ENCODE measurements around the gene DMBT1.
"Not testable (repeated sequence)": the region's sequence is repeated elsewhere in the genome, so short reads cannot be mapped to it uniquely, and the experiment has no call there.

Gene DMBT1

DNA sequence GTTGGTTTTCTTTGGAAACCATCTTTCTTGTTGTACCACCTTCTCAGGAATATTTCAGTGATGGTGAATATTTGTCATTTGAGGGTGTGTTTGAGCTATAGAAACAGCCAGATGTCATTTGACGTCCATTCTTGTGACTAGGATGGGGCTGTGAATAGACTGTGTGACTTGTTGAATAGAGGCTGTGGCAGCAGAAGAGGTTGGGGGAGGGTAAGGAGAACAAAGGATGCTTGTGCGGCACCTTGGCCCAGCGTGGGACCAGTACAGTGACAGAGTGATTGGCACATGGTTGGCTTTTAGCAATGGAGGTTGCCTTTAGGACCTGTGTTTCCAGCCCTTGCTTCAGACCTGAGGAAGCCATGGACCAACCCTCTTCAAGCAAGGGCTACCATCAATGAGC lies 11.3 kb downstream of the DMBT1 start:
- Histone ChIP-seq H3K4me3 (ENCODE audit: insufficient read depth, low read depth, low read length, poor library complexity, severe bottlenecking) (no peak overlapping the region), H3K27me3 (replicated peaks; ENCODE audit: control insufficient read depth, insufficient read depth, low read length, poor library complexity, severe bottlenecking) (no peaks in the 10 kb centered on the region), H3K27ac (ENCODE audit: insufficient read depth, low read length, poor library complexity, severe bottlenecking) (no peak overlapping the region), H3K36me3 (ENCODE audit: control insufficient read depth, insufficient read depth, low read length) (no peaks in the 10 kb centered on the region), H3K9me3 (ENCODE audit: control insufficient read depth, low read length) (no peaks in the 10 kb centered on the region), H3K4me1 (ENCODE audit: control insufficient read depth, insufficient read depth, low read length, poor library complexity, severe bottlenecking) (no peaks in the 10 kb centered on the region)
- no peak for DNase-seq

DNA sequence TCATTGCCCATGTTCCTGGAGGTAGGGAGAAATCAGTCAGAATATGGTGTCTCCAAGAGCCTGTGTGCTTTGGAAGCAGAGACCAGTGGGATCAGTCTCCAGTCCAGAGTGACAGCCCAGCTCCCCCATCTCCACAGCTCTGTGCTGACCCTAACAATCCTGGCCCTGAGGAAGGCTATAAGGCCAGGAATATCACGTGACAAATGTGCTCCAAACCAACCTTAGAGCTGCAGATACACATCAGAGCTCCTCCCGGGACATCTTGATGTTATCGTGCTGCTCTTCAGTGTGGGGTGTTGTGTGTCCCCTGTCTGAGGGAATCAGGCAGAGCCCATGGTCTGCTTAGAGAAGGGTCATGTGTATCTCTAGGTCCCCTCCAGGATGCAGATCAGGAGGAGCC lies 15.2 kb downstream of the DMBT1 start:
- H3K4me3 ChIP-seq (ENCODE audit: insufficient read depth, low read depth, low read length, poor library complexity, severe bottlenecking): no peak overlapping the region

DNA sequence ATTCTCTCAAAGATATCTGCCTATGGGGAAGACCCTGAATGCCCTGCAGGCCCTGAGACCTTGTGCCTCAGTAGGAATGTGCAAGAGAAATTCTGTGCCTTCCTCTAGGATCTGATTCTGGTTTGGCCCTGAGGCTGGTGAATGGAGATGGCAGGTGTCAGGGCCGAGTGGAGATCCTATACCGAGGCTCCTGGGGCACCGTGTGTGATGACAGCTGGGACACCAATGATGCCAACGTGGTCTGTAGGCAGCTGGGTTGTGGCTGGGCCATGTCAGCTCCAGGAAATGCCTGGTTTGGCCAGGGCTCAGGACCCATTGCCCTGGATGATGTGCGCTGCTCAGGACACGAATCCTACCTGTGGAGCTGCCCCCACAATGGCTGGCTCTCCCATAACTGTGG lies 15.7 kb downstream of the DMBT1 start:
- no peaks in the 10 kb centered on the region for H3K27me3 ChIP-seq (replicated peaks; ENCODE audit: control insufficient read depth, insufficient read depth, low read length, poor library complexity, severe bottlenecking)
- no peak overlapping the region for H3K4me3 ChIP-seq (ENCODE audit: insufficient read depth, low read depth, low read length, poor library complexity, severe bottlenecking)
- no peaks in the 10 kb centered on the region for H3K4me1 ChIP-seq (ENCODE audit: control insufficient read depth, insufficient read depth, low read length, poor library complexity, severe bottlenecking)
- DNase-seq: no peak
- no peaks in the 10 kb centered on the region for H3K9me3 ChIP-seq (ENCODE audit: control insufficient read depth, low read length)
- H3K27ac ChIP-seq (ENCODE audit: insufficient read depth, low read length, poor library complexity, severe bottlenecking): no peak overlapping the region
- no peaks in the 10 kb centered on the region for H3K36me3 ChIP-seq (ENCODE audit: control insufficient read depth, insufficient read depth, low read length)

More for the DNA sequence above, 15.2 kb downstream of the DMBT1 start:
- H3K27ac ChIP-seq (ENCODE audit: insufficient read depth, low read length, poor library complexity, severe bottlenecking): no peak overlapping the region
- H3K4me1 ChIP-seq (ENCODE audit: control insufficient read depth, insufficient read depth, low read length, poor library complexity, severe bottlenecking): no peaks in the 10 kb centered on the region
- H3K9me3 ChIP-seq (ENCODE audit: control insufficient read depth, low read length): no peaks in the 10 kb centered on the region
- no peaks in the 10 kb centered on the region for H3K36me3 ChIP-seq (ENCODE audit: control insufficient read depth, insufficient read depth, low read length)
- no peak for DNase-seq
- H3K27me3 ChIP-seq (replicated peaks; ENCODE audit: control insufficient read depth, insufficient read depth, low read length, poor library complexity, severe bottlenecking): no peaks in the 10 kb centered on the region

DNA sequence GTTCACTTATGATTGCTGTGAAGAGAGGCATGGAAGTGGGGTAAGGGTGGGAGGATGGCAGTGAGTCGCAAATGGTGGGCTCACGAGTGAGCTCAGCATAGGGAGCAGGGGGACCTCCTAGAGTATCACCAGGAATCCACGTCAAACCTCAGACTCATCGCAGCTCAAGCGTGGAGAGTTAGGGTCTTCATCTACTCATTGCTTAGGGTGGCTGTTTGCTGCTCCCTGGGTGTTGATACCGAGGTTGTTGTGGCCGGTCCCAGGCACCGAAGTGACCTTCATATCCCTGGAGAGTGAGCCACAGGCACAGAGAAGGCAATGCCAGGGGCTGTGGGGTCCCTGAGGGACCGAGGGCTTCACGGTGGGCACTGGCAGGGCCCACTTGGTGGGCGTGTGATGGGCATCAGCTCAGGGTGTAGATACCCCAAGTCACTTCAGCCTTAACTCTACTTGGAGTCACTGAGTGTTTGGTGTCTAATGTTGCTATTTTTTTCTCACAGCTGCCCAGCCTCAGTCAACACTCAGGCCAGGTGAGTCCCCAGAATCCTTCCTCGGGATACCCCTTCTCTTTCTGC lies 16.8 kb downstream of the DMBT1 start:
- no peak for DNase-seq
- H3K4me1 ChIP-seq (ENCODE audit: control insufficient read depth, insufficient read depth, low read length, poor library complexity, severe bottlenecking): no peaks in the 10 kb centered on the region
- no peaks in the 10 kb centered on the region for H3K9me3 ChIP-seq (ENCODE audit: control insufficient read depth, low read length)
- no peaks in the 10 kb centered on the region for H3K27me3 ChIP-seq (replicated peaks; ENCODE audit: control insufficient read depth, insufficient read depth, low read length, poor library complexity, severe bottlenecking)
- H3K4me3 ChIP-seq (ENCODE audit: insufficient read depth, low read depth, low read length, poor library complexity, severe bottlenecking): no peak overlapping the region
- H3K36me3 ChIP-seq (ENCODE audit: control insufficient read depth, insufficient read depth, low read length): no peaks in the 10 kb centered on the region
- no peak overlapping the region for H3K27ac ChIP-seq (ENCODE audit: insufficient read depth, low read length, poor library complexity, severe bottlenecking)

DNA sequence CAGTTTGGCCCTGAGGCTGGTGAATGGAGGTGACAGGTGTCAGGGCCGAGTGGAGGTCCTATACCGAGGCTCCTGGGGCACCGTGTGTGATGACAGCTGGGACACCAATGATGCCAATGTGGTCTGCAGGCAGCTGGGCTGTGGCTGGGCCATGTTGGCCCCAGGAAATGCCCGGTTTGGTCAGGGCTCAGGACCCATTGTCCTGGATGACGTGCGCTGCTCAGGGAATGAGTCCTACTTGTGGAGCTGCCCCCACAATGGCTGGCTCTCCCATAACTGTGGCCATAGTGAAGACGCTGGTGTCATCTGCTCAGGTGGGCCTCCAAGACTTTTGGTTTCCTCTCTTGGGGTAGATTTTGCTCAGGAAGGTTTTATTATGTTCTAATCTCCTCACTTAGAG lies 25.5 kb downstream of the DMBT1 start:
- H3K4me3 ChIP-seq (ENCODE audit: insufficient read depth, low read depth, low read length, poor library complexity, severe bottlenecking); H3K9me3 ChIP-seq (ENCODE audit: control insufficient read depth, low read length); H3K36me3 ChIP-seq (ENCODE audit: control insufficient read depth, insufficient read depth, low read length); H3K27ac ChIP-seq (ENCODE audit: insufficient read depth, low read length, poor library complexity, severe bottlenecking); H3K27me3 ChIP-seq (replicated peaks; ENCODE audit: control insufficient read depth, insufficient read depth, low read length, poor library complexity, severe bottlenecking); H3K4me1 ChIP-seq (ENCODE audit: control insufficient read depth, insufficient read depth, low read length, poor library complexity, severe bottlenecking); DNase-seq: not testable (repeated sequence)

DNA sequence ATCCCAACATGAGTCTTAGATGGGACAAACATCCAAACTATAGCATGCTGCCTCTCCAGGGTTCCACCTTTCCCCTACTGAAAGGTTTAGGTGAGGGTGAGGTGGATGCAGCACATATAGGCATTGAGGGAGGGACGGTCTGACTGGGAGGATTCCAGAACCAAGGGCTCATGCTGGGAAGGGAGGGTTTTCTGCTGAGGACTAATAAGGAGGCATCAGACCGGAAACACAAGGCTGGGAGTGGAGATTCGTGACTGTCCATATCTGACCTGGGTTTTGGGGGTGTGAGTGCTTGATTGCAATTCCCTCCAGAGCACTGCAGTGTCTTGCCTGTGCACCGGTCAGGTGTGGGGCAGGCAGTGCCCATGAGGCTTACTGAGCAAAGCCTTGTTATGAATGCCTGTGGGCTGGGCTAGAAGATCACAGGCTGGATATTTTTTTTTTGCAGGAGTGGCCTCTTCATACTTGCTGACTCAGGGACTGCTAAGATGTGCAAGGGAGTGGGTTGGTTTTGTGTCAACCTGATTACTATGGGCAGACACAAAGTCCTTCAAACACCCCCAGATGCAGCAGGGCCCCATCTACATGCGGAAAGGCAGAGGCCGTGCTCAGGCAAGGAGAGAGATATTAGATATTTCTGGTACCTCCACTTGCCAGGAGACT lies 26.7 kb downstream of the DMBT1 start:
- Histone ChIP-seq H3K4me3 (ENCODE audit: insufficient read depth, low read depth, low read length, poor library complexity, severe bottlenecking) (no peak overlapping the region), H3K27ac (ENCODE audit: insufficient read depth, low read length, poor library complexity, severe bottlenecking) (no peak overlapping the region), H3K27me3 (replicated peaks; ENCODE audit: control insufficient read depth, insufficient read depth, low read length, poor library complexity, severe bottlenecking) (no peaks in the 10 kb centered on the region), H3K36me3 (ENCODE audit: control insufficient read depth, insufficient read depth, low read length) (no peaks in the 10 kb centered on the region), H3K4me1 (ENCODE audit: control insufficient read depth, insufficient read depth, low read length, poor library complexity, severe bottlenecking) (no peaks in the 10 kb centered on the region), H3K9me3 (ENCODE audit: control insufficient read depth, low read length) (no peaks in the 10 kb centered on the region)
- DNase-seq: no peak

DNA sequence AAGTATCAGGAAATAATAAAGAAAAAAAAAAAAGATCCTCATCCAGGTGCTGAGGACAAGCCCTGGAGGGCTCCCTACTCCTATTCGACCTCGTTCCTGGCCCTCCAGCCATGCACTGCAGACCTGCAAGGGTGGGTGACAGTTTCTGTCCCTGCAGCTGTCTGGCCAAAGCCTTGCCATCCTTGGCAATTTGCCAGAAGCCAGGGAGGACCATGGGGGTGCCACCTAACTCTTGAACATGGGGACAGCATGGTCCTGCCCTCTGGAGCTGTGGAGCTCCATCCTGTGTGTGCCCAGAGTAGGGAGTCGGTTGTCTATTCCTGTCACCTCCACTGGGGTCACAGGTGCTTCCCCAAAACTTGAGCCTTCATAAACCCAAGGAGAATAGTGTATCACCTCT lies 27.8 kb downstream of the DMBT1 start:
- Histone ChIP-seq H3K4me1 (ENCODE audit: control insufficient read depth, insufficient read depth, low read length, poor library complexity, severe bottlenecking) (no peaks in the 10 kb centered on the region), H3K27me3 (replicated peaks; ENCODE audit: control insufficient read depth, insufficient read depth, low read length, poor library complexity, severe bottlenecking) (no peaks in the 10 kb centered on the region), H3K4me3 (ENCODE audit: insufficient read depth, low read depth, low read length, poor library complexity, severe bottlenecking) (no peak overlapping the region), H3K36me3 (ENCODE audit: control insufficient read depth, insufficient read depth, low read length) (no peaks in the 10 kb centered on the region), H3K9me3 (ENCODE audit: control insufficient read depth, low read length) (no peaks in the 10 kb centered on the region), H3K27ac (ENCODE audit: insufficient read depth, low read length, poor library complexity, severe bottlenecking) (no peak overlapping the region)
- DNase-seq: no peak

DNA sequence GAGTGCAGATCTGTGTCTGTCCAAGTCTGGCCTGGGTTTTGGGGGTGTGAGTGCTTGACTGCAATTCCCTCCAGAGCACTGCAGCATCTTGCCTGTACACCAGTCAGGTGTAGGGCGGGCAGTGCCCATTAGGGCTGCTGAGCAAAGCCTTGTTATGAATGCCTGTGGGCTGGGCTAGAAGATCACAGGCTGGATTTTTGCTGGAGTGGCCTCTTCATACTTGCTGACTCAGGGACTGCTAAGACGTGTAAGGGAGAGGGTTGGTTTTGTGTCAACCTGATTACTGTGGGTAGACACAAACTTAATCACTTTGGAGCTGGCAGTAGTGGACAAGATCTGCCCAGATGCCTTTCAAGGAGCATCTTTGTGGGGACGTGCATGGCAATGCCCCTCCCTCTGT lies 29.6 kb downstream of the DMBT1 start:
- Histone ChIP-seq H3K36me3 (ENCODE audit: control insufficient read depth, insufficient read depth, low read length) (no peaks in the 10 kb centered on the region), H3K27me3 (replicated peaks; ENCODE audit: control insufficient read depth, insufficient read depth, low read length, poor library complexity, severe bottlenecking) (no peaks in the 10 kb centered on the region), H3K4me3 (ENCODE audit: insufficient read depth, low read depth, low read length, poor library complexity, severe bottlenecking) (no peak overlapping the region), H3K4me1 (ENCODE audit: control insufficient read depth, insufficient read depth, low read length, poor library complexity, severe bottlenecking) (no peaks in the 10 kb centered on the region), H3K27ac (ENCODE audit: insufficient read depth, low read length, poor library complexity, severe bottlenecking) (no peak overlapping the region), H3K9me3 (ENCODE audit: control insufficient read depth, low read length) (no peaks in the 10 kb centered on the region)
- no peak for DNase-seq

DNA sequence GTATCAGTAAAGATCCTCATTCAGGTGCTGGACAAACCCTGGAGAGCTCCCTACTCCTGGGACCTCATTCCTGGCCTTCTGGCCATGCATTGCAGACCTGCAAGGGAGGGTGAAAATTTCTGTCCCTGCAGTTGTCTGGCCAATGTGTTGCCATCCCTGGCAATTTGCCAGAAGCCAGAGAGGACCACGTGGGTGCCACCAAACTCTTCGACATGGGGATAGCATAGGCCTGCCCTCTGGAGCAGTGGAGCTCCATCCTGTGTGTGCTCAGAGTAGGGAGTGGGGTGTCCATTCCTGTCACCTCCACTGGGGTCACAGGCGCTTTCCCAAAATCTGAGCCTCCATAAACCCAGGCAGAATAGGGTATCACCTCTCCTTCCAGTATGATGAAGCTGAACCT lies 31.2 kb downstream of the DMBT1 start:
- Histone ChIP-seq H3K9me3 (ENCODE audit: control insufficient read depth, low read length) (no peaks in the 10 kb centered on the region), H3K27ac (ENCODE audit: insufficient read depth, low read length, poor library complexity, severe bottlenecking) (no peak overlapping the region), H3K27me3 (replicated peaks; ENCODE audit: control insufficient read depth, insufficient read depth, low read length, poor library complexity, severe bottlenecking) (no peaks in the 10 kb centered on the region), H3K36me3 (ENCODE audit: control insufficient read depth, insufficient read depth, low read length) (no peaks in the 10 kb centered on the region), H3K4me1 (ENCODE audit: control insufficient read depth, insufficient read depth, low read length, poor library complexity, severe bottlenecking) (no peaks in the 10 kb centered on the region), H3K4me3 (ENCODE audit: insufficient read depth, low read depth, low read length, poor library complexity, severe bottlenecking) (no peak overlapping the region)
- no peak for DNase-seq

DNA sequence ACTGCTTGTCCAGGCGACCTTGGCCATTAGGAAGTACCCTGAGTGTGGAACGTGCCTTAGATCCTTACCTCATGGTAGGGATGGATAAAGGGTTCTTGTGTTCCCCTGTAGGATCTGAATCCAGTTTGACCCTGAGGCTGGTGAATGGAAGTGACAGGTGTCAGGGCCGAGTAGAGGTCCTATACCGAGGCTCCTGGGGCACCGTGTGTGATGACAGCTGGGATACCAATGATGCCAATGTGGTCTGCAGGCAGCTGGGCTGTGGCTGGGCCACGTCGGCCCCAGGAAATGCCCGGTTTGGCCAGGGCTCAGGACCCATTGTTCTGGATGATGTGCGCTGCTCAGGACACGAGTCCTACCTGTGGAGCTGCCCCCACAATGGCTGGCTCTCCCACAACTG lies 31.6 kb downstream of the DMBT1 start:
- Histone ChIP-seq H3K9me3 (ENCODE audit: control insufficient read depth, low read length) (no peaks in the 10 kb centered on the region), H3K27ac (ENCODE audit: insufficient read depth, low read length, poor library complexity, severe bottlenecking) (no peak overlapping the region), H3K4me1 (ENCODE audit: control insufficient read depth, insufficient read depth, low read length, poor library complexity, severe bottlenecking) (no peaks in the 10 kb centered on the region), H3K27me3 (replicated peaks; ENCODE audit: control insufficient read depth, insufficient read depth, low read length, poor library complexity, severe bottlenecking) (no peaks in the 10 kb centered on the region), H3K4me3 (ENCODE audit: insufficient read depth, low read depth, low read length, poor library complexity, severe bottlenecking) (no peak overlapping the region), H3K36me3 (ENCODE audit: control insufficient read depth, insufficient read depth, low read length) (no peaks in the 10 kb centered on the region)
- DNase-seq: no peak
